IMR-90 (cell line): ENCODE measurements around the gene AKAP7. TPM values are rescaled to one million over a fixed set of nuclear protein-coding genes. Genes with fewer than 3 reads are reported as not detected.

ENCODE experiments used
- ATAC-seq: fragments of 200-7000 bp; cut with Tn5 transposase; 2 replicates; pipeline ENCODE4 v1.9.1; 2020; ENCODE audit warnings: low read depth, mild to moderate bottlenecking, moderate library complexity
- BruUV-seq: library from RNA; stranded (reverse); fragments of 400-500 nt; replicated peaks from 2 replicates; lab custom pipeline; 2021; lab: Mats Ljungman, UMichigan
- CTCF ChIA-PET: fragments of 300-600 bp; formaldehyde crosslinking; extraction: SDS; loops from one replicate; lab custom pipeline; 2021; ENCODE audit warnings: antibody characterized with exemption; lab: Yijun Ruan, JAX
- POLR2A ChIA-PET: fragments of 300-600 bp; sonication (Branson Sonifier 250); formaldehyde crosslinking; loops from one replicate; lab custom pipeline; 2022; ENCODE audit warnings: antibody characterized with exemption; ENCODE audit not compliant: unreplicated experiment; lab: Charles Lee
- DNase-seq: peaks from one replicate; pipeline ENCODE4 v3.0.0; 2013
- H2AFZ ChIP-seq: replicated peaks from 2 replicates; pipeline ENCODE3; 2013; ENCODE audit warnings: low read length, mild to moderate bottlenecking; ENCODE audit not compliant: poor library complexity
- H2AK5ac ChIP-seq: 2 replicates; pipeline ENCODE4 v1.6.1; 2013; ENCODE audit warnings: low read depth, low read length, inconsistent platforms
- H2AK9ac ChIP-seq: replicated peaks from 2 replicates; pipeline ENCODE3; 2013; ENCODE audit warnings: mild to moderate bottlenecking, low read depth, low read length, moderate library complexity; ENCODE audit not compliant: poor library complexity
- H2BK120ac ChIP-seq: 2 replicates; pipeline ENCODE4 v1.6.1; 2013; ENCODE audit warnings: low read depth, low read length, inconsistent platforms
- H2BK15ac ChIP-seq: 3 replicates; pipeline ENCODE4 v1.6.1; 2013; ENCODE audit warnings: low read depth, low read length, inconsistent platforms
- H2BK20ac ChIP-seq: 2 replicates; pipeline ENCODE4 v1.6.1; 2013; ENCODE audit warnings: low read depth, mild to moderate bottlenecking, inconsistent platforms, low read length, moderate library complexity
- H2BK5ac ChIP-seq: 2 replicates; pipeline ENCODE4 v1.6.1; 2013; ENCODE audit warnings: mild to moderate bottlenecking, low read depth, low read length, inconsistent platforms; ENCODE audit not compliant: poor library complexity, severe bottlenecking
- H3K14ac ChIP-seq: replicated peaks from 2 replicates; pipeline ENCODE4 v1.6.1; 2013; ENCODE audit warnings: low read depth, low read length, inconsistent platforms
- H3K18ac ChIP-seq: 2 replicates; pipeline ENCODE4 v1.6.1; 2013; ENCODE audit warnings: low read depth, low read length, control low read depth
- H3K23ac ChIP-seq: 2 replicates; pipeline ENCODE4 v1.6.1; 2013; ENCODE audit warnings: low read depth, low read length, inconsistent platforms
- H3K27ac ChIP-seq: 2 replicates; pipeline ENCODE4 v1.5.1; 2013; ENCODE audit warnings: mild to moderate bottlenecking, control low read depth, low read length; ENCODE audit not compliant: insufficient read depth
- H3K27me3 ChIP-seq: 2 replicates; pipeline ENCODE4 v1.6.1; 2013; ENCODE audit warnings: low read length; ENCODE audit not compliant: control insufficient read depth, insufficient read depth
- H3K36me3 ChIP-seq: 2 replicates; pipeline ENCODE4 v1.6.1; 2013; ENCODE audit warnings: low read length, mixed read lengths; ENCODE audit not compliant: control insufficient read depth, insufficient read depth
- H3K4ac ChIP-seq: 2 replicates; pipeline ENCODE4 v1.6.1; 2013; ENCODE audit warnings: low read depth, low read length, inconsistent platforms
- H3K4me1 ChIP-seq: 2 replicates; pipeline ENCODE4 v1.6.1; 2013; ENCODE audit warnings: low read length, mixed read lengths; ENCODE audit not compliant: control insufficient read depth, insufficient read depth
- H3K4me2 ChIP-seq: 2 replicates; pipeline ENCODE4 v1.6.1; 2013; ENCODE audit warnings: low read depth, mild to moderate bottlenecking, control low read depth, low read length, moderate library complexity
- H3K4me3 ChIP-seq: 2 replicates; pipeline ENCODE4 v1.5.1; 2013; ENCODE audit warnings: low read depth, mild to moderate bottlenecking, control low read depth, low read length, moderate library complexity; ENCODE audit not compliant: insufficient read depth
- H3K56ac ChIP-seq: 2 replicates; pipeline ENCODE4 v1.6.1; 2013; ENCODE audit warnings: low read length, inconsistent platforms; ENCODE audit not compliant: insufficient read depth; ENCODE audit errors: extremely low read depth
- H3K79me1 ChIP-seq, 2 experiments: 2 replicates each; pipeline ENCODE4 v1.6.1; 2013; ENCODE audit warnings: low read length in 2 of 2, inconsistent platforms in 1 of 2, low read depth in 1 of 2
- H3K9ac ChIP-seq: 2 replicates; pipeline ENCODE4 v1.6.1; 2013; ENCODE audit warnings: low read depth, low read length, control low read depth
- H3K9me1 ChIP-seq: 2 replicates; pipeline ENCODE4 v1.6.1; 2013; ENCODE audit warnings: low read length, inconsistent platforms; ENCODE audit not compliant: insufficient read depth
- H3K9me3 ChIP-seq: 2 replicates; pipeline ENCODE4 v1.6.1; 2013; ENCODE audit warnings: low read length; ENCODE audit not compliant: control insufficient read depth, insufficient read depth
- H4K20me1 ChIP-seq: 2 replicates; pipeline ENCODE4 v1.6.1; 2013; ENCODE audit warnings: low read length, inconsistent platforms; ENCODE audit not compliant: insufficient read depth
- H4K5ac ChIP-seq: 2 replicates; pipeline ENCODE4 v1.6.1; 2013; ENCODE audit warnings: mild to moderate bottlenecking, low read depth, low read length, control low read depth
- H4K8ac ChIP-seq, 2 experiments: 2 replicates each; pipeline ENCODE4 v1.6.1; 2013; ENCODE audit warnings: low read depth in 2 of 2, low read length in 2 of 2, control low read depth in 1 of 2, inconsistent platforms in 1 of 2
- H4K91ac ChIP-seq: 2 replicates; pipeline ENCODE4 v1.6.1; 2013; ENCODE audit warnings: low read depth, low read length, inconsistent platforms; ENCODE audit not compliant: insufficient read depth
- BHLHE40 ChIP-seq: fragments of 150-350 bp; IDR thresholded peaks from 2 replicates; pipeline ENCODE4 v1.6.1; 2016; ENCODE audit warnings: mild to moderate bottlenecking, low read depth, low read length
- CEBPB ChIP-seq: IDR thresholded peaks from 2 replicates; pipeline ENCODE4 v1.6.1; 2012; ENCODE audit warnings: low read depth, low read length, improper control_type of control experiment
- CHD1 ChIP-seq: IDR thresholded peaks from 2 replicates; pipeline ENCODE4 v1.6.1; 2012; ENCODE audit warnings: low read depth, low read length, improper control_type of control experiment
- ELK1 ChIP-seq: fragments of 150-350 bp; IDR thresholded peaks from 2 replicates; pipeline ENCODE4 v1.6.1; 2016; ENCODE audit warnings: low read depth, mild to moderate bottlenecking, low read length, moderate library complexity, borderline replicate concordance
- FOS ChIP-seq: fragments of 150-350 bp; IDR thresholded peaks from 2 replicates; pipeline ENCODE4 v1.6.1; 2016; ENCODE audit warnings: low read depth, low read length
- MAFK ChIP-seq: IDR thresholded peaks from 2 replicates; pipeline ENCODE4 v1.6.1; 2012; ENCODE audit warnings: low read depth, low read length, improper control_type of control experiment
- MAZ ChIP-seq: IDR thresholded peaks from 2 replicates; pipeline ENCODE4 v1.6.1; 2012; ENCODE audit warnings: low read depth, mild to moderate bottlenecking, low read length, improper control_type of control experiment, moderate library complexity, borderline replicate concordance
- MXI1 ChIP-seq: IDR thresholded peaks from 2 replicates; pipeline ENCODE4 v1.6.1; 2012; ENCODE audit warnings: low read depth, mild to moderate bottlenecking, low read length, moderate library complexity, borderline replicate concordance
- NFE2L2 ChIP-seq: fragments of 150-350 bp; IDR thresholded peaks from 2 replicates; pipeline ENCODE4 v1.6.1; 2016; ENCODE audit warnings: low read depth, mild to moderate bottlenecking, low read length
- POLR2A ChIP-seq: IDR thresholded peaks from 2 replicates; pipeline ENCODE4 v1.6.1; 2012; ENCODE audit warnings: mild to moderate bottlenecking, low read depth, low read length
- RAD21 ChIP-seq: IDR thresholded peaks from 2 replicates; pipeline ENCODE4 v1.6.1; 2012; ENCODE audit warnings: low read length, improper control_type of control experiment
- RCOR1 ChIP-seq: IDR thresholded peaks from 2 replicates; pipeline ENCODE4 v1.6.1; 2012; ENCODE audit warnings: mild to moderate bottlenecking, low read length, improper control_type of control experiment; ENCODE audit not compliant: insufficient replicate concordance
- RFX5 ChIP-seq: IDR thresholded peaks from 2 replicates; pipeline ENCODE4 v1.8.0; 2012; ENCODE audit warnings: low read depth, mild to moderate bottlenecking, low read length, moderate library complexity
- SMC3 ChIP-seq: fragments of 150-350 bp; IDR thresholded peaks from 2 replicates; pipeline ENCODE4 v1.6.1; 2016; ENCODE audit warnings: low read depth, mild to moderate bottlenecking, antibody characterized with exemption, low read length, moderate library complexity
- WGBS, 2 experiments: methylation state at CpG; one replicate each; pipeline versions ENCODE4 v1.1.5 to v1.1.7; 2013; ENCODE audit warnings: missing lambda C conversion rate in 2 of 2; ENCODE audit not compliant: insufficient read length in 1 of 2; ENCODE audit errors: extremely low coverage in 2 of 2; 5-methylcytosine and 5-hydroxymethylcytosine counted together
- dilution Hi-C: fragments of 300-500 bp; cut with HindIII; formaldehyde crosslinking; loops from one replicate; pipeline ENCODE4 v1.14.3; 2018; ENCODE audit warnings: low sequenced_read_pairs; ENCODE audit not compliant: unreplicated experiment
- in situ Hi-C: fragments of 300-500 bp; cut with MboI; formaldehyde crosslinking; loops from 3 replicates; pipeline ENCODE4 v1.14.3; 2019; ENCODE audit warnings: low sequenced_read_pairs, inconsistent platforms, mixed read lengths
- intact Hi-C: fragments of 100-400 bp; cut with micrococcal nuclease; formaldehyde crosslinking; loops from 2 replicates; pipeline ENCODE4 v1.10.0; 2022
- polyA plus RNA-seq, 3 experiments: library from polyadenylated mRNA; depleted of rRNA; stranded (reverse); fragments of >200 nt; gene quantifications; 2 replicates each; pipeline ENCODE4 v1.2.3, GENCODE V29; 2012; ENCODE audit warnings: low replicate concordance in 1 of 3
- total RNA-seq: library from RNA; depleted of rRNA; stranded (reverse); fragments of >200 nt; gene quantifications from 2 replicates; pipeline ENCODE4 v1.2.3, GENCODE V29; 2012
- TF ChIP-seq, protein P1 (sequence below): conservative IDR thresholded peaks from 2 replicates; pipeline ENCODE4 v1.5.1; 2012; ENCODE audit warnings: mild to moderate bottlenecking, low read depth, low read length, improper control_type of control experiment
- TF ChIP-seq, protein P2 (sequence below): fragments of 150-350 bp; IDR thresholded peaks from 2 replicates; pipeline ENCODE4 v1.6.1; 2017; ENCODE audit warnings: mild to moderate bottlenecking, antibody characterized with exemption, low read length, low read depth

Gene AKAP7
- total and polyA plus RNA-seq, 2 of the 4 experiments (the other 2 are of a cell fraction): 0.54 to 1.1 TPM

- Histone ChIP-seq H2BK15ac (no peak overlapping the region), H3K9me3 (no peaks in the 10 kb centered on the region), H4K20me1 (no peaks in the 10 kb centered on the region), H2BK120ac (no peak overlapping the region), H3K9me1 (peaks cover 4% of the 10 kb centered on the region), H3K56ac (no peak overlapping the region), H3K14ac (no peak overlapping the region), H3K4me2 (no peak overlapping the region), H3K79me1 (0 out of 4 replicates have a peak, but pooled peaks cover 0 to 3% of the 10 kb centered on the region in 2 experiments), H2AK9ac (no peak overlapping the region), H3K23ac (no peak overlapping the region), H3K4me3 (no peak overlapping the region), H3K4me1 (peaks cover 5% of the 10 kb centered on the region; the same call in 1 of the 2 replicates), H3K18ac (no peak overlapping the region), H4K8ac (no peak overlapping the region), H4K91ac (no peak overlapping the region), H2AFZ (no peak overlapping the region), H3K36me3 (no peaks in the 10 kb centered on the region), H2BK5ac (peak overlapping the region; percentile 83), H4K5ac (no peak overlapping the region), H3K4ac (no peak overlapping the region), H2AK5ac (no peak overlapping the region), H3K27ac (peak overlapping the region; percentile 15; the same call in 1 of the 2 replicates), H3K27me3 (no peaks in the 10 kb centered on the region), H3K9ac (no peak overlapping the region), H2BK20ac (no peak overlapping the region)
- in situ Hi-C loops (no loop called here), dilution Hi-C loops (no loop called here), intact Hi-C loops (no loop called here)
- ChIA-PET POLR2A (interaction anchor here (0.5 kb wide), 1 partner anchor 167 kb away, joined by 5 read pairs; no protein-coding TSS in a partner anchor), CTCF (interaction anchor here (0.6 kb wide), 1 partner anchor 62 kb away, joined by 3 read pairs; no protein-coding TSS in a partner anchor)
- TF ChIP-seq FOS: peak; percentile 83
- no peak for TF ChIP-seq RCOR1
- TF ChIP-seq, protein P1, sequence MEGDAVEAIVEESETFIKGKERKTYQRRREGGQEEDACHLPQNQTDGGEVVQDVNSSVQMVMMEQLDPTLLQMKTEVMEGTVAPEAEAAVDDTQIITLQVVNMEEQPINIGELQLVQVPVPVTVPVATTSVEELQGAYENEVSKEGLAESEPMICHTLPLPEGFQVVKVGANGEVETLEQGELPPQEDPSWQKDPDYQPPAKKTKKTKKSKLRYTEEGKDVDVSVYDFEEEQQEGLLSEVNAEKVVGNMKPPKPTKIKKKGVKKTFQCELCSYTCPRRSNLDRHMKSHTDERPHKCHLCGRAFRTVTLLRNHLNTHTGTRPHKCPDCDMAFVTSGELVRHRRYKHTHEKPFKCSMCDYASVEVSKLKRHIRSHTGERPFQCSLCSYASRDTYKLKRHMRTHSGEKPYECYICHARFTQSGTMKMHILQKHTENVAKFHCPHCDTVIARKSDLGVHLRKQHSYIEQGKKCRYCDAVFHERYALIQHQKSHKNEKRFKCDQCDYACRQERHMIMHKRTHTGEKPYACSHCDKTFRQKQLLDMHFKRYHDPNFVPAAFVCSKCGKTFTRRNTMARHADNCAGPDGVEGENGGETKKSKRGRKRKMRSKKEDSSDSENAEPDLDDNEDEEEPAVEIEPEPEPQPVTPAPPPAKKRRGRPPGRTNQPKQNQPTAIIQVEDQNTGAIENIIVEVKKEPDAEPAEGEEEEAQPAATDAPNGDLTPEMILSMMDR: no peak
- no peak for TF ChIP-seq CHD1
- TF ChIP-seq, protein P2, sequence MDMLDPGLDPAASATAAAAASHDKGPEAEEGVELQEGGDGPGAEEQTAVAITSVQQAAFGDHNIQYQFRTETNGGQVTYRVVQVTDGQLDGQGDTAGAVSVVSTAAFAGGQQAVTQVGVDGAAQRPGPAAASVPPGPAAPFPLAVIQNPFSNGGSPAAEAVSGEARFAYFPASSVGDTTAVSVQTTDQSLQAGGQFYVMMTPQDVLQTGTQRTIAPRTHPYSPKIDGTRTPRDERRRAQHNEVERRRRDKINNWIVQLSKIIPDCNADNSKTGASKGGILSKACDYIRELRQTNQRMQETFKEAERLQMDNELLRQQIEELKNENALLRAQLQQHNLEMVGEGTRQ: no peak
- no peak for TF ChIP-seq ELK1
- no peak for TF ChIP-seq NFE2L2
- peak; percentile 53; the same call in 1 of the 2 replicates for TF ChIP-seq BHLHE40
- TF ChIP-seq RFX5: no peak
- no peak for TF ChIP-seq MAZ
- peak; percentile 11; the same call in 1 of the 2 replicates for TF ChIP-seq RAD21
- peak; percentile 95 for TF ChIP-seq CEBPB
- peak; percentile 19; the same call in 1 of the 2 replicates for TF ChIP-seq MAFK
- TF ChIP-seq POLR2A: no peak
- no peak for TF ChIP-seq MXI1
- peak; percentile 6; the same call in 1 of the 2 replicates for TF ChIP-seq SMC3
- BruUV-seq: no TSS peak
- ATAC-seq (peak; percentile 91), DNase-seq (peak; percentile 96)
- WGBS, 2 experiments: no CpG with 5 or more reads among the region's 1 CpG
Observed at GRCh38 chr6:131107151-131107550, 28.1 kb upstream of the AKAP7 start.
